ENCODE data around the gene SLC39A11.
"Not testable (repeated sequence)": the region's sequence is repeated elsewhere in the genome, so short reads cannot be mapped to it uniquely, and the experiment has no call there.

SLC39A11 gene

DNA sequence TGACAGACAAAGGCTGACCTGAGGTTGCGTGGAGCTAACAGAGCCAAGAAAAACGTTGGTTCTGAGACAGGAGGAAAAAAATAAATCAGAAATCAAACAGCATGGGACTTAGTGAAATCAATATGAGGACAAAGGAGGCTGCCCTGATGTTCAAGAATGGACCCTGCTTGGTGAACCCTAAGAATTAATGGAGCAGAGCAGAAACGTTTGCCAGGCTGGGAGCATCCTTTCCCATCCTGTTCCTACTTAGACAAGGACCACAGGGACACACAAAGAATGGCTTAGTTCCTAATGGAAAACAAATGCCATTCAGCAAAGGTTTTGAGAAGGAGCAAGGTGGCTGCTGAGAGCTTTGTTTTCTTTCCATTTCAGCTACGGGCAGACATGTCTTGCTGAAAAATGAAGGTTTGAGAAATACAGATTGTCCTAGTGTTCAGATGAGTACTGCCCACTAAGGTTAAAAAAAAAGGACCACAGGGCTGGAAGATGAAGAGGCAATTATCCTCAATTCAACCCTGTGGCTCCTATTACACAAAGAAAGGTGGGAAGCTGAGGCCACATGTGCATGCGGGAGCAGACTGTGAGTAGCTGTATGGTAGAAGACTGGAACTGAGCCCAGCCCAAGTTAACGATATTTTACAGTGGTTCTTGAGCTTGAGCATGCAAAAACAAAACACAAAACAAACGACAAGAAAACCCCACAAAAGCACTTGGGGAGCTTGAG is 230.1 kb downstream of the SLC39A11 start:
- no peak for DNase-seq

- no peak for DNase-seq
Measured at GRCh38 chr17:72861811-72862210, 230.7 kb downstream of the SLC39A11 start.

- no peak for DNase-seq
Measured at GRCh38 chr17:72860778-72861177, 231.7 kb downstream of the SLC39A11 start.

- no peak for DNase-seq
Measured at GRCh38 chr17:72858826-72859495, 233.5 kb downstream of the SLC39A11 start.

GRCh38 chr17:72853440-72854415 is 238.8 kb downstream of the SLC39A11 start:
- no peak for DNase-seq

GRCh38 chr17:72852277-72852938 is 240.1 kb downstream of the SLC39A11 start:
- DNase-seq = no peak

GRCh38 chr17:72850410-72851118 is 241.9 kb downstream of the SLC39A11 start:
- DNase-seq = no peak

GRCh38 chr17:72846399-72846798 is 246.1 kb downstream of the SLC39A11 start:
- no peak for DNase-seq

- no peak for DNase-seq
Measured at GRCh38 chr17:72843591-72843990, 248.9 kb downstream of the SLC39A11 start.

DNA sequence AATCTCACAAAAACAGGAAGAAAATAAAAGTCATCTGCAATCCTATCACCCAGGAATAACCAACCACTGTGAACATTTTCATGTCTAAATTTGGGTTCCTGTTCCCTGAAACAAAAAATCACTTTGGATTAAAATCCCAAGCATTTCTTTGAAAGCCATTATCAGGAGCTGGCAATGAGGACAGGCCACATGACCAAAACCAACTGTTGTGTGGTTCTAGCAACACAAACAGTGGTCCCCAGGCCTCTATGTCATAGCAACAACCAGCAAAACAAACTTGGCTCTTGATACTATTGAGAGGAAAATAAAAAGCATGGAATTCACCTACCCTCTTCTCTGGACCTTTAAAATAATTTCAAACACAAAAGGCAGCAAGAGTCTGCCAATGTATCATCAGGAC is 252.5 kb downstream of the SLC39A11 start:
- DNase-seq = no peak

DNA sequence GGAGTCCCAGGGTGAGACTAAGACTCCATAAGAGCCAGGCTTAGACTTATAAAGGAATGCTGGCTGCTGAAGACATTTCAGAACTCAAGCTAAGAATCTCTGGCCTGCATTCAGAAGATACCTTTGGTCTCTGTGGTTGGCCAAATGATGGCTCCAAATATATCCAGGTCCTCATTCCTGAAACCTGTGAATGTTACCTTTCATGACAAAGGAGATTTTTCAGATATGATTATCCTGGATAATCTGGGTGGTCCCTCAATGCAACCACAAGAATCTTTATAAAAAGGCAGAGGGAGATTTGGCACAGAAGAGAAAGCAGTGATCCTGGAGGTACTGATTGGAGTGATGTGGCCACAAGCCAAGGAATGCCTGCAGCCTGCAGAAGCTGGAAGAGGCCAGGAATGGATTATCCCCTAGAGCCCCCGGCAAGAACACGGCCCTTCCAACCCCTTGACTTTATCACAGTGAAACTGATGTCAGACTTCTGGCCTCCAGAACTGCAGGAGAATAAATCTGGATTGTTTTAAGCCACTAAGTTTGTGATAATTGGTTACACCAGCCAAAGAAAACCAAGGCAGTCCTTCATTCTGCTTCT is 253.3 kb downstream of the SLC39A11 start:
- DNase-seq = no peak

GRCh38 chr17:72838581-72838980 is 253.9 kb downstream of the SLC39A11 start:
- DNase-seq = no peak

GRCh38 chr17:72838068-72838467 is 254.4 kb downstream of the SLC39A11 start:
- no peak for DNase-seq

GRCh38 chr17:72837335-72837734 is 255.2 kb downstream of the SLC39A11 start:
- DNase-seq = no peak

DNA sequence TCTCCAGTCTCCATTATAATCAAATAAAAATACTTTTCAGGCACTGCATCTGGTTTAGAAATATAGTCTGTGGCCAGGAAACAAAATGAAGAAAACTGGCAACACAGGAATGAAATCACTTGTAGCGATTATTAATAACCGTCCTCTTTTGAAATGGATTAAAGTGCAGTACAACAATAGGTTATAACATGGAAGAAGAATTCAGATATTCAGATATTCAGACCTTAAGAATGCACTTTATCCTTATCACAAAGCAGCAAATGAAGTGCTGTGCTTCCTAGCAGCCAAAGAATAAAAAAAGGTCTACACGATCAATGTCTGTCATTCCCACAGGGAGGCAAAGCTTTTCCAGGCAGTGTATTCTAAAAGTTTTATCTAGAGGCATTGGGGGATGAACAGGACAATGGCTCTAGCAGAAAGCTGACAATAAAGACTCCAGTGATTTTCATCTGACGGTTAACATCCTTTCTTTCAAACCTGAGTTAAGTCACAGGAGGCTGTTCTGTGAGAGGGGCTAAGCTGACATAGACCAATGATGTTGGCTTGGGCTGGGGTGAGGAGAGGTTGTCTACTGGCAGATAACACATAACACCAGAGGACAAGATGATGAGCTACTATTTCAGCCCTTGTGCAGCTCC is 259.2 kb downstream of the SLC39A11 start:
- DNase-seq = no peak

DNA sequence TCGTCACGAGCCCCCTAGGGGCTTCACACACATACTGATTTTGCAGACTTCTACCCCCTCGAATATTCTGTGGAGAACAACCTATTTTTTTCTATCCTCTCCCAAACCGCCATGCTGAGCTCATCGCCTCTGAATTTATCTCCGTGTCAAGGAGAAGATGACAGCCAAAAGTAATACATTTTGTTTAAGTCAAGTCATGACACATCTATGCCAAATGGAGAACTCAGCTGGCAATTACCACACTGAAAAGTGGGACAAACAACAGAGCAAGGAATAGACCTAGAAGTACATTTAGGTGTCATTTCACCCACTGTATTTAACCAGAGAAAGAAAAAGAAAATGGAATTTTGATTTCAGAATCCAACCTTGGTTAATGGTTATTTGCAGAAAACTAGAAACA is 260.2 kb downstream of the SLC39A11 start:
- DNase-seq = no peak

GRCh38 chr17:72829883-72830282 is 262.6 kb downstream of the SLC39A11 start:
- no peak for DNase-seq

- no peak for DNase-seq
Measured at GRCh38 chr17:72826602-72827001, 265.9 kb downstream of the SLC39A11 start.

GRCh38 chr17:72826059-72826458 is 266.4 kb downstream of the SLC39A11 start:
- DNase-seq = not testable (repeated sequence)

GRCh38 chr17:72825218-72825617 is 267.3 kb downstream of the SLC39A11 start:
- no peak for DNase-seq

- not testable (repeated sequence) for DNase-seq
Measured at GRCh38 chr17:72824267-72824666, 268.2 kb downstream of the SLC39A11 start.
